H9 (cell line): ENCODE measurements around the gene OR6C68. TPM values are rescaled to one million over a fixed set of nuclear protein-coding genes. Genes with fewer than 3 reads are reported as not detected.

Source experiments
- DNase-seq: peaks from one replicate; pipeline ENCODE4 v3.0.0-alpha.2; 2017
- H2AFZ ChIP-seq: one replicate; pipeline ENCODE4 v1.6.1; 2013; ENCODE audit warnings: mild to moderate bottlenecking, low read length, control low read depth, moderate library complexity
- H2AK5ac ChIP-seq: 2 replicates; pipeline ENCODE4 v1.6.1; 2013; ENCODE audit warnings: low read length, control low read depth, mixed read lengths; ENCODE audit not compliant: insufficient read length
- H2BK120ac ChIP-seq: one replicate; pipeline ENCODE4 v1.6.1; 2013; ENCODE audit warnings: low read depth, mild to moderate bottlenecking, low read length, control low read depth, inconsistent platforms; ENCODE audit not compliant: poor library complexity, severe bottlenecking
- H2BK12ac ChIP-seq: 2 replicates; pipeline ENCODE4 v1.6.1; 2013; ENCODE audit warnings: low read length, control low read depth, mixed read lengths, low read depth; ENCODE audit not compliant: insufficient read length
- H2BK15ac ChIP-seq: 2 replicates; pipeline ENCODE4 v1.6.1; 2013; ENCODE audit warnings: low read depth, low read length, control low read depth
- H2BK20ac ChIP-seq: one replicate; pipeline ENCODE4 v1.6.1; 2013; ENCODE audit warnings: low read depth, mild to moderate bottlenecking, low read length, control low read depth, inconsistent platforms; ENCODE audit not compliant: poor library complexity, severe bottlenecking
- H2BK5ac ChIP-seq: 2 replicates; pipeline ENCODE4 v1.6.1; 2013; ENCODE audit warnings: low read length, control low read depth, mixed read lengths; ENCODE audit not compliant: insufficient read length
- H3K14ac ChIP-seq: 2 replicates; pipeline ENCODE4 v1.6.1; 2013; ENCODE audit warnings: low read length, control low read depth; ENCODE audit not compliant: insufficient read depth
- H3K18ac ChIP-seq: 2 replicates; pipeline ENCODE4 v1.6.1; 2013; ENCODE audit warnings: low read depth, mild to moderate bottlenecking, mixed read lengths, low read length, control low read depth; ENCODE audit not compliant: insufficient read length
- H3K23ac ChIP-seq: 2 replicates; pipeline ENCODE4 v1.6.1; 2013; ENCODE audit warnings: low read length, control low read depth, mixed read lengths, low read depth; ENCODE audit not compliant: insufficient read length
- H3K23me2 ChIP-seq: 2 replicates; pipeline ENCODE4 v1.6.1; 2013; ENCODE audit warnings: low read depth, mild to moderate bottlenecking, mixed read lengths, low read length, control low read depth; ENCODE audit not compliant: insufficient read length, poor library complexity, severe bottlenecking
- H3K27ac ChIP-seq: 2 replicates; pipeline ENCODE4 v1.5.1; 2013; ENCODE audit warnings: low read length, control low read depth, mixed read lengths, low read depth; ENCODE audit not compliant: insufficient read length
- H3K27me3 ChIP-seq: 2 replicates; pipeline ENCODE4 v1.6.1; 2013; ENCODE audit warnings: low read length, control low read depth, inconsistent platforms; ENCODE audit not compliant: insufficient read depth
- H3K4ac ChIP-seq: 2 replicates; pipeline ENCODE4 v1.6.1; 2013; ENCODE audit warnings: low read depth, mild to moderate bottlenecking, control low read depth, inconsistent platforms, low read length, moderate library complexity
- H3K4me1 ChIP-seq: 2 replicates; pipeline ENCODE4 v1.6.1; 2013; ENCODE audit warnings: low read length, control low read depth, inconsistent platforms; ENCODE audit not compliant: insufficient read depth
- H3K4me2 ChIP-seq: 2 replicates; pipeline ENCODE4 v1.6.1; 2013; ENCODE audit warnings: low read length, control low read depth, mixed read lengths; ENCODE audit not compliant: insufficient read length, insufficient read depth
- H3K56ac ChIP-seq: 2 replicates; pipeline ENCODE4 v1.6.1; 2013; ENCODE audit warnings: low read depth, mild to moderate bottlenecking, mixed read lengths, low read length, control low read depth; ENCODE audit not compliant: insufficient read length
- H3K79me1 ChIP-seq: 2 replicates; pipeline ENCODE4 v1.6.1; 2013; ENCODE audit warnings: low read depth, mild to moderate bottlenecking, moderate library complexity, low read length, control low read depth, inconsistent platforms; ENCODE audit not compliant: insufficient read depth, poor library complexity, severe bottlenecking
- H3K79me2 ChIP-seq: 2 replicates; pipeline ENCODE4 v1.6.1; 2013; ENCODE audit warnings: low read length, control low read depth, inconsistent platforms; ENCODE audit not compliant: insufficient read depth
- H3K9ac ChIP-seq: 2 replicates; pipeline ENCODE4 v1.6.1; 2013; ENCODE audit warnings: low read length, control low read depth, mixed read lengths; ENCODE audit not compliant: insufficient read length; ENCODE audit errors: extremely low read depth
- H3K9me3 ChIP-seq: one replicate; pipeline ENCODE4 v1.6.1; 2013; ENCODE audit warnings: low read depth, low read length, inconsistent platforms; ENCODE audit not compliant: control insufficient read depth
- H3T11ph ChIP-seq: one replicate; pipeline ENCODE4 v1.6.1; 2013; ENCODE audit warnings: mild to moderate bottlenecking, low read length, control low read depth, inconsistent platforms
- H4K20me1 ChIP-seq: one replicate; pipeline ENCODE4 v1.6.1; 2013; ENCODE audit not compliant: control insufficient read depth, insufficient read length, insufficient read depth
- H4K5ac ChIP-seq: 2 replicates; pipeline ENCODE4 v1.6.1; 2013; ENCODE audit warnings: low read depth, mild to moderate bottlenecking, mixed read lengths, low read length, control low read depth; ENCODE audit not compliant: insufficient read length
- H4K8ac ChIP-seq: replicated peaks from 2 replicates; pipeline ENCODE4 v1.6.1; 2013; ENCODE audit warnings: low read length, control low read depth, mixed read lengths, low read depth; ENCODE audit not compliant: insufficient read length
- H4K91ac ChIP-seq: 2 replicates; pipeline ENCODE4 v1.6.1; 2013; ENCODE audit warnings: low read depth, mild to moderate bottlenecking, moderate library complexity, mixed read lengths, low read length, control low read depth; ENCODE audit not compliant: insufficient read length
- H3K27ac Mint-ChIP-seq, 3 experiments: 2 replicates in 2 of 3; 3 replicates in 1 of 3; pipeline ENCODE4 v1.8.0; 2020 to 2021; ENCODE audit warnings: mixed read lengths in 3 of 3, mild to moderate bottlenecking in 1 of 3, moderate library complexity in 1 of 3
- H3K27me3 Mint-ChIP-seq: 2 replicates; pipeline ENCODE4 v1.8.0; 2021; ENCODE audit warnings: low read depth, mild to moderate bottlenecking, moderate library complexity, mixed read lengths
- H3K36me3 Mint-ChIP-seq, 3 experiments: 2 replicates in 2 of 3; 3 replicates in 1 of 3; pipeline ENCODE4 v1.8.0; 2020 to 2021; ENCODE audit warnings: low read depth in 3 of 3, mixed read lengths in 3 of 3; ENCODE audit not compliant: insufficient read depth in 1 of 3
- H3K4me1 Mint-ChIP-seq, 2 experiments: 2 replicates each; pipeline ENCODE4 v1.8.0; 2020; ENCODE audit warnings: mixed read lengths in 2 of 2
- H3K4me3 Mint-ChIP-seq, 2 experiments: 2 replicates in 1 of 2; 3 replicates in 1 of 2; pipeline ENCODE4 v1.8.0; 2020 to 2021; ENCODE audit warnings: mild to moderate bottlenecking in 2 of 2, mixed read lengths in 2 of 2, moderate library complexity in 1 of 2
- H3K9me3 Mint-ChIP-seq, 2 experiments: 2 replicates in 1 of 2; 3 replicates in 1 of 2; pipeline ENCODE4 v1.8.0; 2020; ENCODE audit warnings: mild to moderate bottlenecking in 2 of 2, mixed read lengths in 2 of 2, moderate library complexity in 1 of 2
- CTCF ChIP-seq: fragments of 200-600 bp; sonication (generic); conservative IDR thresholded peaks from 3 replicates; pipeline ENCODE4 v1.8.0; 2021; ENCODE audit warnings: antibody characterized with exemption, mild to moderate bottlenecking
- WGBS: extraction: QIAGEN DNeasy Blood & Tissue Kit; methylation state at CpG from one replicate; pipeline ENCODE4 v1.1.7; 2013; ENCODE audit warnings: missing lambda C conversion rate, low lambda C conversion rate, mixed read lengths; ENCODE audit not compliant: insufficient read length; ENCODE audit errors: extremely low coverage; 5-methylcytosine and 5-hydroxymethylcytosine counted together
- total RNA-seq: library from RNA; stranded (reverse); gene quantifications from 2 replicates; pipeline ENCODE4 v1.2.1, GENCODE V29; 2021

Gene OR6C68
- total RNA-seq, 1 experiment from 2014 or later, result not detected

- Histone ChIP-seq H2BK5ac (no peak overlapping the region), H3K4me1 (no peaks in the 10 kb centered on the region), H3K27me3 (no peaks in the 10 kb centered on the region), H4K5ac (no peak overlapping the region), H2BK12ac (no peak overlapping the region), H4K20me1 (no peaks in the 10 kb centered on the region), H3K9ac (no peak overlapping the region), H2BK20ac (no peak overlapping the region), H3K23ac (no peak overlapping the region), H3K27ac (no peak overlapping the region), H4K8ac (no peak overlapping the region), H3K4me2 (no peak overlapping the region), H3T11ph (no peak overlapping the region), H3K18ac (no peak overlapping the region), H3K23me2 (no peaks in the 10 kb centered on the region), H2AK5ac (no peak overlapping the region), H3K79me1 (no peaks in the 10 kb centered on the region), H3K56ac (no peak overlapping the region), H3K14ac (no peak overlapping the region), H4K91ac (no peak overlapping the region), H2BK120ac (no peak overlapping the region), H3K9me3 (no peaks in the 10 kb centered on the region), H2BK15ac (no peak overlapping the region), H2AFZ (no peak overlapping the region), H3K4ac (no peak overlapping the region), H3K79me2 (no peaks in the 10 kb centered on the region)
- H3K36me3 Mint-ChIP-seq, result no peaks in the 10 kb centered on the region; a peak in 1 of 7 replicates
- no peak overlapping the region for H3K27ac Mint-ChIP-seq
- H3K9me3 Mint-ChIP-seq, result peaks cover 6 to 7% of the 10 kb centered on the region in 2 experiments
- H3K4me3 Mint-ChIP-seq, result no peak overlapping the region
- TF ChIP-seq CTCF, result no peak
- H3K4me1 Mint-ChIP-seq, result no peaks in the 10 kb centered on the region
- no peak for DNase-seq
- no CpG with 5 or more reads among the region's 2 CpGs for WGBS
- H3K27me3 Mint-ChIP-seq, result no peaks in the 10 kb centered on the region
Observed at GRCh38 chr12:55469291-55469690, 22.9 kb upstream of the OR6C68 start.
